ENCODE results near the gene SH2D1A. TPM values are rescaled to one million over a fixed set of nuclear protein-coding genes. Genes with fewer than 3 reads are reported as not detected.

SH2D1A gene
- total RNA-seq, 1 experiment from 2014 or later: not detected

GRCh38 chrX:124378643-124379042 lies 32.3 kb downstream of the SH2D1A start:
- H2AK5ac ChIP-seq (ENCODE audit: insufficient read length, low read length): no peak overlapping the region
- no peak overlapping the region for H3T11ph ChIP-seq (ENCODE audit: low read length)
- H3K9me3 ChIP-seq (ENCODE audit: control insufficient read depth, low read depth, low read length): no peaks in the 10 kb centered on the region
- H3K36me3 Mint-ChIP-seq (ENCODE audit: insufficient read depth in 1 of 3, low read depth in 3 of 3): no peaks in the 10 kb centered on the region
- H3K27me3 Mint-ChIP-seq (ENCODE audit: low read depth): no peaks in the 10 kb centered on the region
- TF ChIP-seq, protein P1, sequence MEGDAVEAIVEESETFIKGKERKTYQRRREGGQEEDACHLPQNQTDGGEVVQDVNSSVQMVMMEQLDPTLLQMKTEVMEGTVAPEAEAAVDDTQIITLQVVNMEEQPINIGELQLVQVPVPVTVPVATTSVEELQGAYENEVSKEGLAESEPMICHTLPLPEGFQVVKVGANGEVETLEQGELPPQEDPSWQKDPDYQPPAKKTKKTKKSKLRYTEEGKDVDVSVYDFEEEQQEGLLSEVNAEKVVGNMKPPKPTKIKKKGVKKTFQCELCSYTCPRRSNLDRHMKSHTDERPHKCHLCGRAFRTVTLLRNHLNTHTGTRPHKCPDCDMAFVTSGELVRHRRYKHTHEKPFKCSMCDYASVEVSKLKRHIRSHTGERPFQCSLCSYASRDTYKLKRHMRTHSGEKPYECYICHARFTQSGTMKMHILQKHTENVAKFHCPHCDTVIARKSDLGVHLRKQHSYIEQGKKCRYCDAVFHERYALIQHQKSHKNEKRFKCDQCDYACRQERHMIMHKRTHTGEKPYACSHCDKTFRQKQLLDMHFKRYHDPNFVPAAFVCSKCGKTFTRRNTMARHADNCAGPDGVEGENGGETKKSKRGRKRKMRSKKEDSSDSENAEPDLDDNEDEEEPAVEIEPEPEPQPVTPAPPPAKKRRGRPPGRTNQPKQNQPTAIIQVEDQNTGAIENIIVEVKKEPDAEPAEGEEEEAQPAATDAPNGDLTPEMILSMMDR (conservative IDR thresholded peaks at IDR 0.05): no peak
- no peaks in the 10 kb centered on the region; a peak in 2 of 5 replicates for H3K9me3 Mint-ChIP-seq
- H3K9ac ChIP-seq (ENCODE audit: extremely low read depth, insufficient read length, low read length): no peak overlapping the region
- no peaks in the 10 kb centered on the region; the same call in 1 of the 2 replicates for H3K4me1 ChIP-seq (ENCODE audit: insufficient read depth, low read length)
- no peak overlapping the region for H4K5ac ChIP-seq (ENCODE audit: insufficient read length, low read depth, low read length)
- DNase-seq: no peak
- H3K23me2 ChIP-seq (ENCODE audit: insufficient read length, low read depth, low read length, poor library complexity, severe bottlenecking): no peaks in the 10 kb centered on the region
- H4K91ac ChIP-seq (ENCODE audit: insufficient read length, low read depth, low read length): no peak overlapping the region
- no peak overlapping the region for H3K4me2 ChIP-seq (ENCODE audit: insufficient read depth, insufficient read length, low read length)
- H4K20me1 ChIP-seq (ENCODE audit: control insufficient read depth, insufficient read depth, insufficient read length): no peaks in the 10 kb centered on the region
- peaks cover 0 to 10% of the 10 kb centered on the region in 2 experiments; a peak in 2 of 4 replicates for H3K4me1 Mint-ChIP-seq
- no peak overlapping the region for H2BK120ac ChIP-seq (ENCODE audit: low read depth, low read length, poor library complexity, severe bottlenecking)
- H3K56ac ChIP-seq (ENCODE audit: insufficient read length, low read depth, low read length): no peak overlapping the region
- no peak overlapping the region for H3K23ac ChIP-seq (ENCODE audit: insufficient read length, low read depth, low read length)
- H2BK12ac ChIP-seq (ENCODE audit: insufficient read length, low read depth, low read length): no peak overlapping the region
- no peaks in the 10 kb centered on the region for H3K79me2 ChIP-seq (ENCODE audit: insufficient read depth, low read length)
- no peak overlapping the region for H3K14ac ChIP-seq (ENCODE audit: insufficient read depth, low read length)
- H2BK5ac ChIP-seq (ENCODE audit: insufficient read length, low read length): no peak overlapping the region
- no CpG with 5 or more reads among the region's 4 CpGs for WGBS (ENCODE audit: extremely low coverage, insufficient read length, low lambda C conversion rate)
- H4K8ac ChIP-seq (replicated peaks; ENCODE audit: insufficient read length, low read depth, low read length): no peak overlapping the region
- no peak overlapping the region for H3K18ac ChIP-seq (ENCODE audit: insufficient read length, low read depth, low read length)
- no peak overlapping the region for H3K4me3 Mint-ChIP-seq
- no peak overlapping the region for H3K27ac ChIP-seq (ENCODE audit: insufficient read length, low read depth, low read length)
- H3K27me3 ChIP-seq (ENCODE audit: insufficient read depth, low read length): no peaks in the 10 kb centered on the region
- H2AFZ ChIP-seq (ENCODE audit: low read length): no peak overlapping the region
- H2BK20ac ChIP-seq (ENCODE audit: low read depth, low read length, poor library complexity, severe bottlenecking): no peak overlapping the region
- H3K4ac ChIP-seq (ENCODE audit: low read depth, low read length): no peak overlapping the region
- no peaks in the 10 kb centered on the region for H3K79me1 ChIP-seq (ENCODE audit: insufficient read depth, low read depth, low read length, poor library complexity, severe bottlenecking)
- no peak overlapping the region for H3K27ac Mint-ChIP-seq
- no peak overlapping the region for H2BK15ac ChIP-seq (ENCODE audit: low read depth, low read length)

All from H9 (cell line).